Spleen (tissue), 11 donors: Measurements from ENCODE around the gene DAPK2. TPM values are rescaled to one million over a fixed set of nuclear protein-coding genes. Genes with fewer than 3 reads are reported as not detected.

ENCODE experiments used
- DNase-seq: peaks from one replicate; pipeline ENCODE4 v3.0.0-alpha.2; 2020
- H3K27ac ChIP-seq, 8 donors: fragments of 200-600 bp; sonication (generic) in 7 of 8; 1 replicate in 4 of 8; 2 replicates in 4 of 8; pipeline versions ENCODE4 v1.5.0 to v1.8.0; 2016 to 2021; ENCODE audit warnings: inconsistent platforms in 4 of 8, mild to moderate bottlenecking in 4 of 8, moderate library complexity in 1 of 8
- H3K27me3 ChIP-seq, 7 donors: fragments of 200-600 bp; sonication (generic) in 6 of 7; replicated peaks in 1 of 7; 1 replicate in 4 of 7; 2 replicates in 3 of 7; pipeline versions ENCODE4 v1.5.0 to v1.8.0; 2016 to 2021; ENCODE audit warnings: inconsistent platforms in 3 of 7, mild to moderate bottlenecking in 1 of 7
- H3K36me3 ChIP-seq, 6 donors: fragments of 200-600 bp; sonication (generic) in 5 of 6; 1 replicate in 4 of 6; 2 replicates in 2 of 6; pipeline versions ENCODE4 v1.5.0 to v1.8.0; 2016 to 2021; ENCODE audit warnings: inconsistent platforms in 2 of 6
- H3K4me1 ChIP-seq, 6 donors: fragments of 200-600 bp; sonication (generic) in 5 of 6; 1 replicate in 3 of 6; 2 replicates in 3 of 6; pipeline versions ENCODE4 v1.5.0 to v1.8.0; 2016 to 2021; ENCODE audit warnings: inconsistent platforms in 3 of 6
- H3K4me3 ChIP-seq, 8 donors: fragments of 200-600 bp; sonication (generic) in 7 of 8; 1 replicate in 4 of 8; 2 replicates in 4 of 8; pipeline versions ENCODE4 v1.5.0 to v1.8.0; 2016 to 2021; ENCODE audit warnings: inconsistent platforms in 4 of 8, mild to moderate bottlenecking in 4 of 8, moderate library complexity in 2 of 8
- H3K9me3 ChIP-seq, 8 donors: fragments of 200-600 bp; sonication (generic) in 7 of 8; 1 replicate in 4 of 8; 2 replicates in 4 of 8; pipeline versions ENCODE4 v1.5.0 to v1.8.0; 2016 to 2021; ENCODE audit warnings: inconsistent platforms in 4 of 8
- POLR2A ChIP-seq, 3 donors: fragments of 450-650 bp; IDR thresholded peaks; one replicate each; pipeline ENCODE4 v1.5.1; 2017; ENCODE audit warnings: antibody characterized with exemption in 3 of 3, mild to moderate bottlenecking in 1 of 3
- POLR2AphosphoS5 ChIP-seq, 3 donors: sonication (generic); formaldehyde crosslinking; IDR thresholded peaks; one replicate each; pipeline ENCODE4 v1.5.1; 2017; ENCODE audit warnings: antibody characterized with exemption in 3 of 3
- WGBS, 5 donors: extraction: QIAGEN DNeasy Blood & Tissue Kit in 3 of 5; methylation state at CpG; one replicate each; pipeline versions ENCODE4 v1.1.5 to v1.1.7; 2013 to 2018; 5-methylcytosine and 5-hydroxymethylcytosine counted together
- intact Hi-C: fragments of 100-400 bp; cut with DNase I; formaldehyde crosslinking; loops from one replicate; pipeline ENCODE4 v1.15.0; 2023; ENCODE audit warnings: low total_unique reads
- polyA plus RNA-seq, 3 donors: library from polyadenylated mRNA; stranded (reverse); fragments of 200-250 nt; gene quantifications; one replicate each; pipeline ENCODE4 v1.2.1, GENCODE V29; 2013
- total RNA-seq, 7 donors: library from RNA; depleted of rRNA in 3 of 7; stranded (reverse); fragments of >200 nt in 3 of 7; fragmentation: NEBNext Ultra II Directional in 4 of 7; extraction: Animal tissue kit (Norgen Biotek cat#: 25700) in 4 of 7; gene quantifications; one replicate each; pipeline versions ENCODE4 v1.1.0 to v1.2.1, GENCODE V29; 2016 to 2021
- TF ChIP-seq, protein P1 (sequence below), 11 experiments: fragments of 200-600 bp in 7 of 11; fragments of 450-650 bp in 4 of 11; sonication (generic) in 4 of 11; IDR thresholded peaks in 8 of 11; conservative IDR thresholded peaks in 3 of 11; 1 replicate in 7 of 11; 2 replicates in 4 of 11; pipeline versions ENCODE4 v1.4.0 to v1.8.0; 2016 to 2021; ENCODE audit warnings: antibody characterized with exemption in 11 of 11, inconsistent platforms in 4 of 11, mild to moderate bottlenecking in 1 of 11
- donor health status: healthy with polysubstance abuse.
- donor health status: DM: no; HTN: no; CAD: no; lungs with moderate emphysema.
- donor health status: DM: no; HTN: no; CAD: no.
- donor health status: Bipolar disorder and iron deficiency.
- donor health status: healthy.
- donor health status: DM: no; HTN: no; CAD: no.
- donor health status: DM: yes; HTN: yes; CAD: no.

DAPK2 gene
- total and polyA plus RNA-seq, 10 donors: 4.9 to 38.3 (median 15.5) TPM

DNA sequence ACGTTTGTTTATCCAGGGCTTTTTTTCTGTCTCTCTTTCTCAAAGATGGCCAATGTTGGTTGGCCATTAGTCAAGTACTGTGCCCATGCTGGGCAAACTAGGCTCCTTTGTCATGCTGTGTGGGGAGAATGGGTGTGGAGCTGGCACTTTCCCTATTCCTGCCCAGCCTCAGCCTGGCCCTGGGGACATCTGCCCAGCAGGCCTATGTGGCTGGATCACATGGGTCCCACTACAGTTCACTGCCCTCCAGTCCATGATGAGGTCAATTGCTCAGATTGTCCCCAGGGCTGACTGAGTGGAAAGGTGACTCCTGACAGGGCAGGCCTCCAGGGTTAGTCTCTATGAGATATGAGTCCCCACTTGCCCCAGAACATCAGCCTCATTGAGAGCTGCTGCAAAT lies 158.1 kb downstream of the DAPK2 start:
- TF ChIP-seq, protein P1, sequence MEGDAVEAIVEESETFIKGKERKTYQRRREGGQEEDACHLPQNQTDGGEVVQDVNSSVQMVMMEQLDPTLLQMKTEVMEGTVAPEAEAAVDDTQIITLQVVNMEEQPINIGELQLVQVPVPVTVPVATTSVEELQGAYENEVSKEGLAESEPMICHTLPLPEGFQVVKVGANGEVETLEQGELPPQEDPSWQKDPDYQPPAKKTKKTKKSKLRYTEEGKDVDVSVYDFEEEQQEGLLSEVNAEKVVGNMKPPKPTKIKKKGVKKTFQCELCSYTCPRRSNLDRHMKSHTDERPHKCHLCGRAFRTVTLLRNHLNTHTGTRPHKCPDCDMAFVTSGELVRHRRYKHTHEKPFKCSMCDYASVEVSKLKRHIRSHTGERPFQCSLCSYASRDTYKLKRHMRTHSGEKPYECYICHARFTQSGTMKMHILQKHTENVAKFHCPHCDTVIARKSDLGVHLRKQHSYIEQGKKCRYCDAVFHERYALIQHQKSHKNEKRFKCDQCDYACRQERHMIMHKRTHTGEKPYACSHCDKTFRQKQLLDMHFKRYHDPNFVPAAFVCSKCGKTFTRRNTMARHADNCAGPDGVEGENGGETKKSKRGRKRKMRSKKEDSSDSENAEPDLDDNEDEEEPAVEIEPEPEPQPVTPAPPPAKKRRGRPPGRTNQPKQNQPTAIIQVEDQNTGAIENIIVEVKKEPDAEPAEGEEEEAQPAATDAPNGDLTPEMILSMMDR (IDR thresholded peaks at IDR 0.05 in 8 of 11, conservative IDR thresholded peaks at IDR 0.05 in 3 of 11): no peak
- no peak for TF ChIP-seq POLR2A (IDR thresholded peaks at IDR 0.05)
- TF ChIP-seq POLR2AphosphoS5 (IDR thresholded peaks at IDR 0.05): no peak

DNA sequence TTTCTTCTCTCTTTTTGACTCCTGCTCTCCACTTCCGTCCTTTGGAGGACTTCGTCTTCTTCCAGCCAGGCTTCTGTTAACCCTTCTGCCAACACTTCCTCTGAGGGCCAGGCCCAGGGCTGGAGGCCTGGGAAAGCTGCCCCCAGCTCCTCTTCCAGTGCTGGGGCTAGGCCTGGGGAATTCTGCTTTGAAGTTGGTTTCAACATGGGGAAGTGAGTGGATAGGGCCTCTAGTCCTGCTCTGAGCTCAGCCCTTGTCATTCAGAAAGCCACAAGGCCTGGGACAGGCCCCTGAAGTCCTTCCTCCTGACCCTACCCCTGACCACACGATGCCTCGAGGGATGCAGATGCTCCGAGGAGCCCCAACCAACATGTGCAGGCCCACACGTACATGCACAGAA lies 158.7 kb downstream of the DAPK2 start:
- 27 to 56% (median 38%) methylated on average over 5 of the region's 6 CpGs for WGBS, 5 donors
- Histone ChIP-seq H3K27me3 (no peaks in the 10 kb centered on the region), H3K36me3 (no peaks in the 10 kb centered on the region), H3K27ac (peak overlapping the region in 5 of 8 donors; percentile 6 to 49 (median 20)), H3K4me3 (no peak overlapping the region), H3K4me1 (peaks cover 17 to 48% (median 28%) of the 10 kb centered on the region in 6 donors), H3K9me3 (no peaks in the 10 kb centered on the region)
- TF ChIP-seq POLR2AphosphoS5 (IDR thresholded peaks at IDR 0.05) (no peak), POLR2A (IDR thresholded peaks at IDR 0.05) (no peak)
- TF ChIP-seq, protein P1 (IDR thresholded peaks at IDR 0.05 in 8 of 11, conservative IDR thresholded peaks at IDR 0.05 in 3 of 11): no peak
- intact Hi-C loops: no loop called here
- DNase-seq: no peak

More for the DNA sequence above, 158.1 kb downstream of the DAPK2 start:
- intact Hi-C loops: no loop called here
- Histone ChIP-seq H3K27me3 (no peaks in the 10 kb centered on the region), H3K27ac (peak overlapping the region in 3 of 8 donors; percentile 6 to 46 (median 20)), H3K4me1 (peaks cover 22 to 48% (median 32%) of the 10 kb centered on the region in 6 donors), H3K9me3 (no peaks in the 10 kb centered on the region), H3K4me3 (no peak overlapping the region), H3K36me3 (no peaks in the 10 kb centered on the region)
- no peak for DNase-seq
- 61 to 80% (median 76%) methylated on average over 1 of the region's 1 CpG for WGBS, 5 donors

DNA sequence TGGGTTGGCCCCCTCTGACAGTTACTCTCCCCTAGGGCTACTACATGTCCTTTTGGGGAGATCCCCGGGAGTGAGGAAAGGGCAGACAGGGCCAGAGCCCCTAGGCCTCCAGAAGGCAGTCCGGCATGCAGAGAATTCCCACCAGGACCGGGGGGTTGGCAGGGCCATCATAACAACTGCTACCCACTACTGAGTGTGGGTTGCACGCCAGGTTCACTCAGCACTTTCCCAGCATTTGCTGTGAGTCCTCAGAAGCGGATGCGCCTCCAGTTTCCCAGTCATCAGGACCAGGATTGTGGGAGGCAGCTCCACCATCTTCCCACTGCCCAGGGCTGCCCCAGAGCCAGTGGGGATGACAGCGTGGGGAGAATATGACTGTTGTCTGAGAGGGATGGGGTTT lies 161.3 kb downstream of the DAPK2 start:
- H3K27ac ChIP-seq: no peak overlapping the region
- DNase-seq: no peak
- no peaks in the 10 kb centered on the region for H3K27me3 ChIP-seq
- intact Hi-C loops: no loop called here
- no peaks in the 10 kb centered on the region for H3K36me3 ChIP-seq
- no peak overlapping the region for H3K4me3 ChIP-seq
- WGBS, 5 donors: 85 to 97% (median 95%) methylated on average over 5 to 7 of the region's 7 CpGs
- no peaks in the 10 kb centered on the region for H3K9me3 ChIP-seq
- H3K4me1 ChIP-seq: peaks cover 18 to 51% (median 34%) of the 10 kb centered on the region in 6 donors
- TF ChIP-seq, protein P1 (IDR thresholded peaks at IDR 0.05 in 8 of 11, conservative IDR thresholded peaks at IDR 0.05 in 3 of 11): no peak
- TF ChIP-seq POLR2AphosphoS5 (IDR thresholded peaks at IDR 0.05) (no peak), POLR2A (IDR thresholded peaks at IDR 0.05) (no peak)

DNA sequence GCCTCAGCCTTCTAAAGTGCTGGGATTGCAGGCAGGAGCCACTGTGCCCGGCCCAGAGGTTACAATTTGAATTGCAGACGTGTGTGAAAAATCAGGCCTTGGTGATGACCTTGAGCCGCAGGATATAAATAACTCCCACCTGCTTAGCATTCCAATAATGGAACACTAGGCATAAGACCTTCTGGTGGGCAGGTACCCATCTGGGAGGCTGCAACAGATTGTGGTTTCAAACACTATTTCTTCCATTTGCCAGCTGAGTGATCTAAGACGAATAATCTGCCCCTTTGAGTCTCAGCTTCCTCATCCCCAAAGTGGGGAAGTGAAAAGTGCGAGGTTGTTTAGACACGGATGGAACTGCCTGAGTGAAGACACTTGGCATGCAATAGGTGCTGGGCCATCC lies 164.9 kb downstream of the DAPK2 start:
- Histone ChIP-seq H3K27me3 (no peaks in the 10 kb centered on the region), H3K9me3 (no peaks in the 10 kb centered on the region), H3K36me3 (no peaks in the 10 kb centered on the region), H3K27ac (no peak overlapping the region), H3K4me3 (no peak overlapping the region), H3K4me1 (peaks cover 21 to 52% (median 26%) of the 10 kb centered on the region in 6 donors)
- intact Hi-C loops: no loop called here
- TF ChIP-seq POLR2AphosphoS5 (IDR thresholded peaks at IDR 0.05) (no peak), POLR2A (IDR thresholded peaks at IDR 0.05) (no peak)
- TF ChIP-seq, protein P1 (IDR thresholded peaks at IDR 0.05 in 8 of 11, conservative IDR thresholded peaks at IDR 0.05 in 3 of 11): no peak
- no peak for DNase-seq
- 43 to 55% (median 48%) methylated on average over 6 of the region's 6 CpGs for WGBS, 5 donors
